H9 (cell line): ENCODE results near the gene OR10H5. TPM values are rescaled to one million over a fixed set of nuclear protein-coding genes. Genes with fewer than 3 reads are reported as not detected.

Experiments
- DNase-seq: peaks from one replicate; pipeline ENCODE4 v3.0.0-alpha.2; 2017
- H2AFZ ChIP-seq: one replicate; pipeline ENCODE4 v1.6.1; 2013; ENCODE audit warnings: mild to moderate bottlenecking, low read length, control low read depth, moderate library complexity
- H2AK5ac ChIP-seq: 2 replicates; pipeline ENCODE4 v1.6.1; 2013; ENCODE audit warnings: low read length, control low read depth, mixed read lengths; ENCODE audit not compliant: insufficient read length
- H2BK120ac ChIP-seq: one replicate; pipeline ENCODE4 v1.6.1; 2013; ENCODE audit warnings: low read depth, mild to moderate bottlenecking, low read length, control low read depth, inconsistent platforms; ENCODE audit not compliant: poor library complexity, severe bottlenecking
- H2BK12ac ChIP-seq: 2 replicates; pipeline ENCODE4 v1.6.1; 2013; ENCODE audit warnings: low read length, control low read depth, mixed read lengths, low read depth; ENCODE audit not compliant: insufficient read length
- H2BK15ac ChIP-seq: 2 replicates; pipeline ENCODE4 v1.6.1; 2013; ENCODE audit warnings: low read depth, low read length, control low read depth
- H2BK20ac ChIP-seq: one replicate; pipeline ENCODE4 v1.6.1; 2013; ENCODE audit warnings: low read depth, mild to moderate bottlenecking, low read length, control low read depth, inconsistent platforms; ENCODE audit not compliant: poor library complexity, severe bottlenecking
- H2BK5ac ChIP-seq: 2 replicates; pipeline ENCODE4 v1.6.1; 2013; ENCODE audit warnings: low read length, control low read depth, mixed read lengths; ENCODE audit not compliant: insufficient read length
- H3K14ac ChIP-seq: 2 replicates; pipeline ENCODE4 v1.6.1; 2013; ENCODE audit warnings: low read length, control low read depth; ENCODE audit not compliant: insufficient read depth
- H3K18ac ChIP-seq: 2 replicates; pipeline ENCODE4 v1.6.1; 2013; ENCODE audit warnings: low read depth, mild to moderate bottlenecking, mixed read lengths, low read length, control low read depth; ENCODE audit not compliant: insufficient read length
- H3K23ac ChIP-seq: 2 replicates; pipeline ENCODE4 v1.6.1; 2013; ENCODE audit warnings: low read length, control low read depth, mixed read lengths, low read depth; ENCODE audit not compliant: insufficient read length
- H3K23me2 ChIP-seq: 2 replicates; pipeline ENCODE4 v1.6.1; 2013; ENCODE audit warnings: low read depth, mild to moderate bottlenecking, mixed read lengths, low read length, control low read depth; ENCODE audit not compliant: insufficient read length, poor library complexity, severe bottlenecking
- H3K27ac ChIP-seq: 2 replicates; pipeline ENCODE4 v1.5.1; 2013; ENCODE audit warnings: low read length, control low read depth, mixed read lengths, low read depth; ENCODE audit not compliant: insufficient read length
- H3K27me3 ChIP-seq: 2 replicates; pipeline ENCODE4 v1.6.1; 2013; ENCODE audit warnings: low read length, control low read depth, inconsistent platforms; ENCODE audit not compliant: insufficient read depth
- H3K4ac ChIP-seq: 2 replicates; pipeline ENCODE4 v1.6.1; 2013; ENCODE audit warnings: low read depth, mild to moderate bottlenecking, control low read depth, inconsistent platforms, low read length, moderate library complexity
- H3K4me1 ChIP-seq: 2 replicates; pipeline ENCODE4 v1.6.1; 2013; ENCODE audit warnings: low read length, control low read depth, inconsistent platforms; ENCODE audit not compliant: insufficient read depth
- H3K4me2 ChIP-seq: 2 replicates; pipeline ENCODE4 v1.6.1; 2013; ENCODE audit warnings: low read length, control low read depth, mixed read lengths; ENCODE audit not compliant: insufficient read length, insufficient read depth
- H3K56ac ChIP-seq: 2 replicates; pipeline ENCODE4 v1.6.1; 2013; ENCODE audit warnings: low read depth, mild to moderate bottlenecking, mixed read lengths, low read length, control low read depth; ENCODE audit not compliant: insufficient read length
- H3K79me1 ChIP-seq: 2 replicates; pipeline ENCODE4 v1.6.1; 2013; ENCODE audit warnings: low read depth, mild to moderate bottlenecking, moderate library complexity, low read length, control low read depth, inconsistent platforms; ENCODE audit not compliant: insufficient read depth, poor library complexity, severe bottlenecking
- H3K79me2 ChIP-seq: 2 replicates; pipeline ENCODE4 v1.6.1; 2013; ENCODE audit warnings: low read length, control low read depth, inconsistent platforms; ENCODE audit not compliant: insufficient read depth
- H3K9ac ChIP-seq: 2 replicates; pipeline ENCODE4 v1.6.1; 2013; ENCODE audit warnings: low read length, control low read depth, mixed read lengths; ENCODE audit not compliant: insufficient read length; ENCODE audit errors: extremely low read depth
- H3K9me3 ChIP-seq: one replicate; pipeline ENCODE4 v1.6.1; 2013; ENCODE audit warnings: low read depth, low read length, inconsistent platforms; ENCODE audit not compliant: control insufficient read depth
- H3T11ph ChIP-seq: one replicate; pipeline ENCODE4 v1.6.1; 2013; ENCODE audit warnings: mild to moderate bottlenecking, low read length, control low read depth, inconsistent platforms
- H4K20me1 ChIP-seq: one replicate; pipeline ENCODE4 v1.6.1; 2013; ENCODE audit not compliant: control insufficient read depth, insufficient read length, insufficient read depth
- H4K5ac ChIP-seq: 2 replicates; pipeline ENCODE4 v1.6.1; 2013; ENCODE audit warnings: low read depth, mild to moderate bottlenecking, mixed read lengths, low read length, control low read depth; ENCODE audit not compliant: insufficient read length
- H4K8ac ChIP-seq: replicated peaks from 2 replicates; pipeline ENCODE4 v1.6.1; 2013; ENCODE audit warnings: low read length, control low read depth, mixed read lengths, low read depth; ENCODE audit not compliant: insufficient read length
- H4K91ac ChIP-seq: 2 replicates; pipeline ENCODE4 v1.6.1; 2013; ENCODE audit warnings: low read depth, mild to moderate bottlenecking, moderate library complexity, mixed read lengths, low read length, control low read depth; ENCODE audit not compliant: insufficient read length
- H3K27ac Mint-ChIP-seq, 3 experiments: 2 replicates in 2 of 3; 3 replicates in 1 of 3; pipeline ENCODE4 v1.8.0; 2020 to 2021; ENCODE audit warnings: mixed read lengths in 3 of 3, mild to moderate bottlenecking in 1 of 3, moderate library complexity in 1 of 3
- H3K27me3 Mint-ChIP-seq: 2 replicates; pipeline ENCODE4 v1.8.0; 2021; ENCODE audit warnings: low read depth, mild to moderate bottlenecking, moderate library complexity, mixed read lengths
- H3K36me3 Mint-ChIP-seq, 3 experiments: 2 replicates in 2 of 3; 3 replicates in 1 of 3; pipeline ENCODE4 v1.8.0; 2020 to 2021; ENCODE audit warnings: low read depth in 3 of 3, mixed read lengths in 3 of 3; ENCODE audit not compliant: insufficient read depth in 1 of 3
- H3K4me1 Mint-ChIP-seq, 2 experiments: 2 replicates each; pipeline ENCODE4 v1.8.0; 2020; ENCODE audit warnings: mixed read lengths in 2 of 2
- H3K4me3 Mint-ChIP-seq, 2 experiments: 2 replicates in 1 of 2; 3 replicates in 1 of 2; pipeline ENCODE4 v1.8.0; 2020 to 2021; ENCODE audit warnings: mild to moderate bottlenecking in 2 of 2, mixed read lengths in 2 of 2, moderate library complexity in 1 of 2
- H3K9me3 Mint-ChIP-seq, 2 experiments: 2 replicates in 1 of 2; 3 replicates in 1 of 2; pipeline ENCODE4 v1.8.0; 2020; ENCODE audit warnings: mild to moderate bottlenecking in 2 of 2, mixed read lengths in 2 of 2, moderate library complexity in 1 of 2
- CTCF ChIP-seq: fragments of 200-600 bp; sonication (generic); conservative IDR thresholded peaks from 3 replicates; pipeline ENCODE4 v1.8.0; 2021; ENCODE audit warnings: antibody characterized with exemption, mild to moderate bottlenecking
- WGBS: extraction: QIAGEN DNeasy Blood & Tissue Kit; methylation state at CpG from one replicate; pipeline ENCODE4 v1.1.7; 2013; ENCODE audit warnings: missing lambda C conversion rate, low lambda C conversion rate, mixed read lengths; ENCODE audit not compliant: insufficient read length; ENCODE audit errors: extremely low coverage; 5-methylcytosine and 5-hydroxymethylcytosine counted together
- total RNA-seq: library from RNA; stranded (reverse); gene quantifications from 2 replicates; pipeline ENCODE4 v1.2.1, GENCODE V29; 2021

OR10H5 gene
- total RNA-seq, 1 experiment from 2014 or later, result not detected

- Histone ChIP-seq H2BK12ac (no peak overlapping the region), H3K4me1 (no peaks in the 10 kb centered on the region), H3K23me2 (no peaks in the 10 kb centered on the region), H2BK20ac (no peak overlapping the region), H3K4me2 (no peak overlapping the region), H4K5ac (no peak overlapping the region), H3K14ac (no peak overlapping the region), H4K20me1 (peaks cover 3% of the 10 kb centered on the region), H3K4ac (no peak overlapping the region), H3K9me3 (peaks cover 64% of the 10 kb centered on the region), H2AK5ac (no peak overlapping the region), H4K8ac (no peak overlapping the region), H3K27me3 (no peaks in the 10 kb centered on the region), H3K23ac (no peak overlapping the region), H4K91ac (no peak overlapping the region), H2AFZ (no peak overlapping the region), H2BK120ac (no peak overlapping the region), H2BK15ac (no peak overlapping the region), H3T11ph (no peak overlapping the region), H3K18ac (no peak overlapping the region), H3K27ac (no peak overlapping the region), H3K79me2 (no peaks in the 10 kb centered on the region), H3K56ac (no peak overlapping the region), H2BK5ac (no peak overlapping the region), H3K79me1 (no peaks in the 10 kb centered on the region), H3K9ac (no peak overlapping the region)
- TF ChIP-seq CTCF, result no peak
- Mint-ChIP-seq H3K27me3 (peaks cover 7% of the 10 kb centered on the region; the same call in 1 of the 2 replicates), H3K9me3 (peaks cover 81 to 89% of the 10 kb centered on the region in 2 experiments), H3K27ac (no peak overlapping the region), H3K4me1 (no peaks in the 10 kb centered on the region), H3K36me3 (peaks cover 9 to 26% (median 13%) of the 10 kb centered on the region in 3 experiments; a peak in 6 of 7 replicates), H3K4me3 (no peak overlapping the region)
- DNase-seq, result no peak
- no CpG with 5 or more reads among the region's 5 CpGs for WGBS
These were observed 5.8 kb upstream of the OR10H5 start for GRCh38 chr19:15781661-15782060.
